ENCODE measurements around the gene ASAP2.

Gene ASAP2

DNA sequence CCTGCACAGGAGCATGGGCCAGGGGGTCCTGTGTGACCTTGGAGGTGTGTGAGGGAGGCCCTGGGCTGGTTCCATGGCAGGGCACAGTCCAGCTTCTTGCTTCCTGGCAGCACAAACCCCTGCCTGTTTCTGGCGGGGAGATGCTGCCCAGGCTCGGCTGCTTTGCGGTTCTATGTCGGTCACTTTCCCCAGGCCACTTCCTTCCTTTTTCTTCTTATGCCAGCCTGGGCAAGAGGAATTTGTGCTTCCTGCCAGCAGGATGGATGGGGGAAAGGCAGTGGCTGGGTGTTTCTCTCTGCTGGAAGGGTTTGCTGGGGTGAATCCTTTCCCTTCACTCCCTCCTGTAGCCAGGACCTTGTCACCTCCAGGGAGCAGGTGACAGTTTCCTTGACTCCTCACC is 24.3 kb downstream of the ASAP2 start:
- Histone ChIP-seq H3K27me3 (ENCODE audit: control insufficient read depth, insufficient read depth, low read length, poor library complexity, severe bottlenecking) (no peaks in the 10 kb centered on the region), H3K27ac (ENCODE audit: insufficient read depth, low read depth, low read length, poor library complexity, severe bottlenecking) (no peak overlapping the region), H3K4me1 (ENCODE audit: control insufficient read depth, insufficient read depth, low read length) (peaks cover 31% of the 10 kb centered on the region), H3K36me3 (ENCODE audit: control insufficient read depth, insufficient read depth, low read length) (no peaks in the 10 kb centered on the region), H3K4me3 (ENCODE audit: insufficient read depth, low read depth, low read length) (no peak overlapping the region), H3K9me3 (ENCODE audit: control insufficient read depth, low read length) (no peaks in the 10 kb centered on the region)
- 91 to 92% methylated on average over 4 of the region's 4 CpGs for WGBS, 2 experiments

DNA sequence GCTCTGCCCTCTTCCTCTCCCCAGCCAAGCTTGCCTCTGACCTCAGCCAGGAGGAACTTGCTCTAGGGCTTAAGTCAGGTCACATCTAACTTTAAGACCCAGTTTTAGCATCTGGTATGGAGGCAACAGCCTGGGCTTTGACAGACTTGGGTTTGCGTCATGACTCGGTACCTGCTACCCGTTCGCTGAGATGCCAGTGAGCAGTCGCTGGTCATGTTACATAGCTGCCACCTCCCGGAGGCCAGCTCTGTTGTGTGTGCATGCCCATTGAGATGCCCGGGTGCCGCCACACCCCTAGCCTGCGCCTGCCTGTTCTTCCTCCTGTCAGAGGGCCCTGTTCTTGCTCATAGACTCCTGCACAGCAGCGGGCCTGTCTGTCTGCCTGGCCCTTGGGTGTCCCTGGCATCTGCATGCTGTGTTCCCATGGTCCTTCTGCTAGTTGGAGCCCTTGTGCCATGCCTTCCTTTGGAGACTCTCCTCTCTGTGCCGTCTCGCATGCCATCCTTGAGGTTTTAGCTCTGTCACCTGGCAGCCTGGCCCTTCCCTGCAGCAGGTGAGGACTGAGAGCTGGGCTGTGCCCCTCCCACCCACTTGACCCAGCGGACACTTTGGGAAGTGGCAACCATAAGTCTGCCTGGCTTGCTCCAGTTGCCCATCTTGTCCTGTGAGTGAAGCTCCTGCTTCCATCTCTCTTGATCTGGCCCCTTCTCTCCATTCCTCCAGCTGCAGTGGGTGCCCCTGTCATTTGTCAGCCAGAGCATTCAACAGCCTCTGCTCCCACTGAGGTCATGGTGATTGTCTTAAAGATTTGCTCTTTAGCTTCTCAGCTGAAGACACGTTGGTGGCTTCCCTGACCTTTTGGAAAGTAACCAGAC is 24.9 kb downstream of the ASAP2 start:
- no peak overlapping the region for H3K27ac ChIP-seq (ENCODE audit: insufficient read depth, low read depth, low read length, poor library complexity, severe bottlenecking)
- 92 to 94% methylated on average over 14 of the region's 14 CpGs for WGBS, 2 experiments
- no peak overlapping the region for H3K4me3 ChIP-seq (ENCODE audit: insufficient read depth, low read depth, low read length)
- H3K27me3 ChIP-seq (ENCODE audit: control insufficient read depth, insufficient read depth, low read length, poor library complexity, severe bottlenecking), result no peaks in the 10 kb centered on the region
- peaks cover 31% of the 10 kb centered on the region for H3K4me1 ChIP-seq (ENCODE audit: control insufficient read depth, insufficient read depth, low read length)
- H3K36me3 ChIP-seq (ENCODE audit: control insufficient read depth, insufficient read depth, low read length), result no peaks in the 10 kb centered on the region
- no peaks in the 10 kb centered on the region for H3K9me3 ChIP-seq (ENCODE audit: control insufficient read depth, low read length)

DNA sequence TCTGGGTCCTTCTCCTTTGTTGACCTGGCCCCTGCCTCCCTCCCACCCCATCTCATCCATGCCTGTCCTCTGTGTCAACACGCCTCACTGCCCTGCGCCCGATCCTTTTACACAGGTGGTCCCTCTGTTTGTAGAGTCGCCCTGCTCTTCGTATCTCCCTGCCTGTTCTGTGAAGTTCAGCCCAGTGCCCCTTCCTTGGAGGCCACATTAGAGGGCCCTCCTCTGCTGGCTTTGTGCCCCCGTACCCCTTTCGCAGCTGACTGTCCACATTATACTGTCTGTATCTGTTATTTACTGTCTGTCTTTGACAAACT is 25.5 kb downstream of the ASAP2 start:
- no peak overlapping the region for H3K4me3 ChIP-seq (ENCODE audit: insufficient read depth, low read depth, low read length)
- H3K36me3 ChIP-seq (ENCODE audit: control insufficient read depth, insufficient read depth, low read length), result no peaks in the 10 kb centered on the region
- no peaks in the 10 kb centered on the region for H3K9me3 ChIP-seq (ENCODE audit: control insufficient read depth, low read length)
- H3K27me3 ChIP-seq (ENCODE audit: control insufficient read depth, insufficient read depth, low read length, poor library complexity, severe bottlenecking), result no peaks in the 10 kb centered on the region
- H3K4me1 ChIP-seq (ENCODE audit: control insufficient read depth, insufficient read depth, low read length), result peaks cover 27% of the 10 kb centered on the region
- WGBS, 2 experiments, result 94 to 96% methylated on average over 7 of the region's 7 CpGs
- H3K27ac ChIP-seq (ENCODE audit: insufficient read depth, low read depth, low read length, poor library complexity, severe bottlenecking), result no peak overlapping the region

DNA sequence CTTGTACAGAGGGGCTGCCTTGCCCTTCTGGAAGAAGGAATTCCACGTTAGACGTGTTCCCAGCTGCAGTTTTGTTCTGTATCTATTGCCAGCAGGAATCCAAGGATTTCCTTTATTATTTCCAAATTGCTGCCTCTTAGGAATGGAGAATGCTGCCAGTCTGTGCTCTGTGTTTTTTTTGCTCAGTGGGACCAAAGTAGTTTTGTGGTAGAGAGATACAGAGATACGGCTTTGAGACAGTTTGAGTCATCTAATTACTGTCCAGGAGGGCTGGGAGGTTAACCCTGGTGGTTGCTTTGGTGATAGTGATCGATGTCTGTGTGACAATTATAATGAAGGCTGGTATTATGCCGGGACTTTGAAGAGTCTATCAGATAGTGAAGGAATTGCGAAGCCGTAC is 26.3 kb downstream of the ASAP2 start:
- no peaks in the 10 kb centered on the region for H3K9me3 ChIP-seq (ENCODE audit: control insufficient read depth, low read length)
- WGBS, 2 experiments, result 90 to 92% methylated on average over 7 of the region's 7 CpGs
- no peaks in the 10 kb centered on the region for H3K27me3 ChIP-seq (ENCODE audit: control insufficient read depth, insufficient read depth, low read length, poor library complexity, severe bottlenecking)
- no peaks in the 10 kb centered on the region for H3K36me3 ChIP-seq (ENCODE audit: control insufficient read depth, insufficient read depth, low read length)
- H3K4me1 ChIP-seq (ENCODE audit: control insufficient read depth, insufficient read depth, low read length), result peaks cover 27% of the 10 kb centered on the region
- no peak overlapping the region for H3K27ac ChIP-seq (ENCODE audit: insufficient read depth, low read depth, low read length, poor library complexity, severe bottlenecking)
- no peak overlapping the region for H3K4me3 ChIP-seq (ENCODE audit: insufficient read depth, low read depth, low read length)

GRCh38 chr2:9234680-9235146 is 28.1 kb downstream of the ASAP2 start:
- H3K4me3 ChIP-seq (ENCODE audit: insufficient read depth, low read depth, low read length), result no peak overlapping the region
- WGBS, 2 experiments, result 90 to 96% methylated on average over 9 of the region's 9 CpGs
- H3K9me3 ChIP-seq (ENCODE audit: control insufficient read depth, low read length), result no peaks in the 10 kb centered on the region
- H3K27me3 ChIP-seq (ENCODE audit: control insufficient read depth, insufficient read depth, low read length, poor library complexity, severe bottlenecking), result no peaks in the 10 kb centered on the region
- H3K27ac ChIP-seq (ENCODE audit: insufficient read depth, low read depth, low read length, poor library complexity, severe bottlenecking), result no peak overlapping the region
- no peaks in the 10 kb centered on the region for H3K36me3 ChIP-seq (ENCODE audit: control insufficient read depth, insufficient read depth, low read length)
- H3K4me1 ChIP-seq (ENCODE audit: control insufficient read depth, insufficient read depth, low read length), result peaks cover 16% of the 10 kb centered on the region

DNA sequence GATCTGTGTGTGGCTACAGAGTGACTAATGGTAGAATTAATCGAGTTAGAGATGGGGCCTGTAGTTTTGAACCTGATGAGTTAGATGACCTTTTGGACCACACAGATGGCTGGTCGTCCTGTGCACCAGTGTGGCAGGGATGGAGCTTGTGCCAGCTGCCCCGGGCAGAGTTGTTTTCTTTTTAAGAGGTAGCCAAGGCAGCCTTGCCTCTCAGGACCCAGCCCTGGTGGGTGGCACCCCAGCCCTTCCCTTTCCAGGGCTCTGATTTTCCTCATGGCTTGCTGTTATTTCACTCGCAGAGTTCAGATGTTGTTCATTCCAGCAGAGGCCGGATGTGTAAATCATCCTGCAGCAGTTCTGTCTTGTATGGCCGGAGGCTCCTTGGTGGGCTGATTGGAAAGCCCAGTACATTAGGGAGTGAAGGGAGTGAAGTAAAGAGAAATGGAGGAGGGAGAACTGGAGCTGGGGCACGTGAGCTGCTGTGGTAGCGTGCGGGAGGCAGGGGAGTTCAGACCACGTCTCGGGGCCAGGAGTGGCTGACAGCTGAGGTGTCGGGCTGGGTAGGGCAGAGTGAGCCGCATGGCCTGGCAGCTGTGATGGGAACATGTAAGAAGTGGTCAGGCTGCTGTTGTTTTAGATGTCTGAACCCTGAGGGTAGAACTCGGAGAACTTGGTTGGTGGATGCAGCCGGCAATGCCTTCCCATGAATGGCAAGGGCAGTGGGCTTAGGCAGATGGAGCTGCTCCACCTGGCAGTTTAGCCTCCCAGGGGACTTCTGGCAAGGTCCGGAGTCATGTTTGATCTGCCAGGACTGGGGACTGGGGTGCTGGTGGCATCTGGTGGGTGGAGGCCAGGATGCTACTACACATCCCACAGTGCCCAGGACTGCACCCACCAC is 28.8 kb downstream of the ASAP2 start:
- Histone ChIP-seq H3K27me3 (ENCODE audit: control insufficient read depth, insufficient read depth, low read length, poor library complexity, severe bottlenecking) (no peaks in the 10 kb centered on the region), H3K9me3 (ENCODE audit: control insufficient read depth, low read length) (no peaks in the 10 kb centered on the region), H3K36me3 (ENCODE audit: control insufficient read depth, insufficient read depth, low read length) (no peaks in the 10 kb centered on the region), H3K27ac (ENCODE audit: insufficient read depth, low read depth, low read length, poor library complexity, severe bottlenecking) (no peak overlapping the region), H3K4me3 (ENCODE audit: insufficient read depth, low read depth, low read length) (no peak overlapping the region), H3K4me1 (ENCODE audit: control insufficient read depth, insufficient read depth, low read length) (peaks cover 9% of the 10 kb centered on the region)
- 93 to 96% methylated on average over 16 of the region's 16 CpGs for WGBS, 2 experiments

DNA sequence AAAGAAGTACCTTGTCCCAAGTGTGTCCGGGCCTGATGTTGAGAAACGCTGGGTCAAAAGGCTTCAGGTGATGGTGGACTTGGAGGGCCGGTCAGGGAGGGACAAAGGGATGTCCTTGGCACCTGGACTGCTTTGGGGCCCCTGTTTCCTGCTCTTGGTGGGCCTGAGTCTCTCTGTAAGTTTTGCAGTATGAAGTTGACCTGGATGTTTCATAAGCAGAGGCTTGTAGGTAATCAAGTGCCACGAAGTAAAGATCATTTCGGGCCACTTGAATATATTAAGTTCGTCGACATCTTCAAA is 29.4 kb downstream of the ASAP2 start:
- no peak overlapping the region for H3K4me3 ChIP-seq (ENCODE audit: insufficient read depth, low read depth, low read length)
- H3K36me3 ChIP-seq (ENCODE audit: control insufficient read depth, insufficient read depth, low read length), result no peaks in the 10 kb centered on the region
- H3K27me3 ChIP-seq (ENCODE audit: control insufficient read depth, insufficient read depth, low read length, poor library complexity, severe bottlenecking), result no peaks in the 10 kb centered on the region
- peaks cover 8% of the 10 kb centered on the region for H3K4me1 ChIP-seq (ENCODE audit: control insufficient read depth, insufficient read depth, low read length)
- H3K9me3 ChIP-seq (ENCODE audit: control insufficient read depth, low read length), result no peaks in the 10 kb centered on the region
- 94 to 95% methylated on average over 7 of the region's 7 CpGs for WGBS, 2 experiments
- no peak overlapping the region for H3K27ac ChIP-seq (ENCODE audit: insufficient read depth, low read depth, low read length, poor library complexity, severe bottlenecking)

DNA sequence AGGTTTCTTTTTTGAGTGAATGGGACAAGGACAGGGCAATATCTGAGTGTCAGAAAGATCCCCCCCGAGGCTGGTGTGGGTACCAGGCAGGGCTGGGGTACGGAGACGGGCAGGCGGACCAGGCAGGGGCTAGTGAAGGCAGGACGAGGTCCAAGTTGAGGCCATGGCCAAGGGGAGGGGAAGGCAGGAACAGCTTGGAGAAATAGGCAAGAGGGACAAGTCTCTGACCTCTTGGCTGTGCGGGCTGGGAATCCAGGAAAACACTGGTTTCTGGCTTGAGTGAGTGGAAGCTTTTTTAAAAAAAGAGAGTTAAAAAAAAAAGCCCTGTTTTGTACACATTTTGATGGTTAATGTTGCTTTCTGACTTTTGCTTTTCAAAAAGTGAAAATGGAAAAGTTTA is 30.3 kb downstream of the ASAP2 start:
- Histone ChIP-seq H3K27ac (ENCODE audit: insufficient read depth, low read depth, low read length, poor library complexity, severe bottlenecking) (no peak overlapping the region), H3K36me3 (ENCODE audit: control insufficient read depth, insufficient read depth, low read length) (no peaks in the 10 kb centered on the region), H3K4me1 (ENCODE audit: control insufficient read depth, insufficient read depth, low read length) (peaks cover 3% of the 10 kb centered on the region), H3K4me3 (ENCODE audit: insufficient read depth, low read depth, low read length) (no peak overlapping the region), H3K27me3 (ENCODE audit: control insufficient read depth, insufficient read depth, low read length, poor library complexity, severe bottlenecking) (no peaks in the 10 kb centered on the region), H3K9me3 (ENCODE audit: control insufficient read depth, low read length) (no peaks in the 10 kb centered on the region)
- 89 to 91% methylated on average over 6 of the region's 6 CpGs for WGBS, 2 experiments

DNA sequence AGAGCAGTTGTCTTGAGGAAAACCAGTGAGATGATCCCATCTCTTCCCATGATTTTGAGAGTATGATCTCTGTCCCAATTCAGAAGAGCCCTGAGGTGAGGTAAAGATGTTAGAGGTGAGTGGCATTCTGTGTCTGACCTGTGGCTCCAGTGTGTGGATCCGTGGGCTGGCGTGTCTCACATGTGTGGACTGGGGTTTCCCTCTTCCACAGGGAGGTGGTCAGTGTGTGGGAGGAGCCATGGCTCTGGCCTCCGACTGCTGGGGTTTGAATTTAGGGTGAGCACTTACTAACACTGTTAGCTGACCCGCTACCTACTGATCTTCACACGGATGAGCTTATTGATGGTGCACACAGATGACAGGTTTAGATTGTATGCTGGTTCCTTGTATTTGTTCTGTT is 31.2 kb downstream of the ASAP2 start:
- WGBS, 2 experiments, result 95 to 96% methylated on average over 5 of the region's 5 CpGs
- H3K4me1 ChIP-seq (ENCODE audit: control insufficient read depth, insufficient read depth, low read length), result no peaks in the 10 kb centered on the region
- no peaks in the 10 kb centered on the region for H3K9me3 ChIP-seq (ENCODE audit: control insufficient read depth, low read length)
- no peak overlapping the region for H3K27ac ChIP-seq (ENCODE audit: insufficient read depth, low read depth, low read length, poor library complexity, severe bottlenecking)
- no peak overlapping the region for H3K4me3 ChIP-seq (ENCODE audit: insufficient read depth, low read depth, low read length)
- H3K27me3 ChIP-seq (ENCODE audit: control insufficient read depth, insufficient read depth, low read length, poor library complexity, severe bottlenecking), result no peaks in the 10 kb centered on the region
- H3K36me3 ChIP-seq (ENCODE audit: control insufficient read depth, insufficient read depth, low read length), result no peaks in the 10 kb centered on the region

DNA sequence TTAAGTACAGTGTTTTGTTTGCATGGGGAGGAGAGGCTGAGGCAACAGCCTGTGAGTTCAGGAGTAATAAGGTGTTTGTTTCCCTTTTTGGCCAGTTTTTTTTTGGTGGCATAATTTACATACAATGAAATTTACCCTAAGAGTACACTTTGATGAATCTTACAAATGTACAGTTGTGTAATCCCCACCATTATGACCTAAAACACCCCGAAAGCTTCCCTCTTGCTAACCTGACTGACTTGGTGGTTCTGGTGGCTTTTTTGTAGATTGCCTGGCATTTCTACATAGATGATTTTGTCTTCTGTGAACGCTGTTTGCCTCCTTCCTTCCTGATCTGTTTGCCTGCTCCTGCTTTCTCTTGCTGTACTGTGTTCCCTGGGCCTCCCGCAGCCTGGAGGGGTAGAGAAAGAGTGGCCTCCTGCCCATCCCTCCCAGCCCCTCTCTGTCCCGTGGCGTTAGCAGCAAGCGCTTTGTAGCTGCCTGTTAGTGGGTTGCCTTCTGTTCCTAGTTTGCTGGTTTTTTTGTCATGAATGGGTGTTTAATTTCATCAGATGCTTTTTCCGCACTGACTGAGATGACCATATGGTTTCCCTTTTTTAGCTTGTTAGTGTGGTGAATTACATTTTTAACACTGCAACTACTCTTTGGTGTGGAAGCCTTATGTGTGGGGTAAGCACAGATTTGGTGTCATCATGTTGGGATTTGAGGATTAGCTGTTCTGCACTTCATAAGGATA is 32.1 kb downstream of the ASAP2 start:
- no peak overlapping the region for H3K27ac ChIP-seq (ENCODE audit: insufficient read depth, low read depth, low read length, poor library complexity, severe bottlenecking)
- no peaks in the 10 kb centered on the region for H3K9me3 ChIP-seq (ENCODE audit: control insufficient read depth, low read length)
- H3K4me1 ChIP-seq (ENCODE audit: control insufficient read depth, insufficient read depth, low read length), result no peaks in the 10 kb centered on the region
- H3K36me3 ChIP-seq (ENCODE audit: control insufficient read depth, insufficient read depth, low read length), result no peaks in the 10 kb centered on the region
- H3K4me3 ChIP-seq (ENCODE audit: insufficient read depth, low read depth, low read length), result no peak overlapping the region
- WGBS, 2 experiments, result 73 to 75% methylated on average over 7 of the region's 7 CpGs
- H3K27me3 ChIP-seq (ENCODE audit: control insufficient read depth, insufficient read depth, low read length, poor library complexity, severe bottlenecking), result no peaks in the 10 kb centered on the region
